ENCODE results near the gene UBR1. TPM values are rescaled to one million over a fixed set of nuclear protein-coding genes. Genes with fewer than 3 reads are reported as not detected.
"Not testable (repeated sequence)": the region's sequence is repeated elsewhere in the genome, so short reads cannot be mapped to it uniquely, and the experiment has no call there.

Gene UBR1
- total RNA-seq, 1 donor from 2014 or later = 22.3 TPM

DNA sequence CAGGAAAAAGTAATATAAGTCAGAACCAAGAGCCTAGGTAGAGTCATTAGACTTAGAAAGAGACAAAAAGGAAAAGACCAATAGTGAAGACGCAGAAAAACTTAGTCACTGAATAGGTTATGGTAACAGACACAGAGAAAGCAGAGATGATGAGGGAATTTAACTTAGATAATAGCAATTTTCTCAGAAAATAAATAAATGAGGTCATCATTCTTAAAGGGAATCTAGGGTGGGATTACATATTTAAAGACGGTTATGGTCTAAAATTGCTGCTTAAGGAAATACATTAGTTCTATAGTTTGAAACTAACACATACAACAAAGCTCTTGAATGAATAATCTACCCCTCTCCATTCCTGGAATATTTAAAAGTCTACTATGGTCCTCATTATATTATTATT, 59.4 kb downstream of the UBR1 start:
- TF ChIP-seq, protein P1, sequence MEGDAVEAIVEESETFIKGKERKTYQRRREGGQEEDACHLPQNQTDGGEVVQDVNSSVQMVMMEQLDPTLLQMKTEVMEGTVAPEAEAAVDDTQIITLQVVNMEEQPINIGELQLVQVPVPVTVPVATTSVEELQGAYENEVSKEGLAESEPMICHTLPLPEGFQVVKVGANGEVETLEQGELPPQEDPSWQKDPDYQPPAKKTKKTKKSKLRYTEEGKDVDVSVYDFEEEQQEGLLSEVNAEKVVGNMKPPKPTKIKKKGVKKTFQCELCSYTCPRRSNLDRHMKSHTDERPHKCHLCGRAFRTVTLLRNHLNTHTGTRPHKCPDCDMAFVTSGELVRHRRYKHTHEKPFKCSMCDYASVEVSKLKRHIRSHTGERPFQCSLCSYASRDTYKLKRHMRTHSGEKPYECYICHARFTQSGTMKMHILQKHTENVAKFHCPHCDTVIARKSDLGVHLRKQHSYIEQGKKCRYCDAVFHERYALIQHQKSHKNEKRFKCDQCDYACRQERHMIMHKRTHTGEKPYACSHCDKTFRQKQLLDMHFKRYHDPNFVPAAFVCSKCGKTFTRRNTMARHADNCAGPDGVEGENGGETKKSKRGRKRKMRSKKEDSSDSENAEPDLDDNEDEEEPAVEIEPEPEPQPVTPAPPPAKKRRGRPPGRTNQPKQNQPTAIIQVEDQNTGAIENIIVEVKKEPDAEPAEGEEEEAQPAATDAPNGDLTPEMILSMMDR (IDR thresholded peaks at IDR 0.05) = no peak
- Mint-ChIP-seq H3K27me3 (ENCODE audit: low read depth) (no peaks in the 10 kb centered on the region), H3K27ac (ENCODE audit: unreplicated experiment) (no peak overlapping the region)

DNA sequence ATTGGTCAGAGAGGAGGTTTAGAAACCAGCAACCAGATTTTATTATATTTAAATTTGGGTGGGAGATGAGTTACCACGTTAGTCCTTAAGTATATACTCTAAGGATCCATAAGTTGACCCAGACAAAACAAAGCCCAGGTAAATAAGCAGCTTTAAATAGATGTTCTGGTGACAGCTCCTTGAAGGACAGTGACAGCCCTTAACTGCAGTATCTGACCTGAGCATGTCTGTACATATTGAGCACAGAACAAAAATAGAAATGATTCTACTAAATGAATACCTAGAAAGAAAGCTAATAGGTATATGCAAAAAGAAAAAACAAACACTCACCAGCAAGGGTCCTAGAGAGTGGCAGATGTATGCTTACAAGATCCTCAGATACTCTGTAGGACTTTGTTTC, 63.0 kb downstream of the UBR1 start:
- no peaks in the 10 kb centered on the region for H3K27me3 Mint-ChIP-seq (ENCODE audit: low read depth)
- no peak overlapping the region for H3K4me3 Mint-ChIP-seq (ENCODE audit: unreplicated experiment)
- H3K4me1 Mint-ChIP-seq (ENCODE audit: low read depth) = no peaks in the 10 kb centered on the region

More for the DNA sequence above, 59.4 kb downstream of the UBR1 start:
- no peaks in the 10 kb centered on the region for H3K4me1 Mint-ChIP-seq (ENCODE audit: low read depth)
- no peak for DNase-seq (ENCODE audit: low spot score)
- H3K36me3 Mint-ChIP-seq (ENCODE audit: low read depth) = peaks cover 29% of the 10 kb centered on the region
- H3K4me3 Mint-ChIP-seq (ENCODE audit: unreplicated experiment) = no peak overlapping the region
- H3K9me3 Mint-ChIP-seq (ENCODE audit: low read depth) = peaks cover 4% of the 10 kb centered on the region

DNA sequence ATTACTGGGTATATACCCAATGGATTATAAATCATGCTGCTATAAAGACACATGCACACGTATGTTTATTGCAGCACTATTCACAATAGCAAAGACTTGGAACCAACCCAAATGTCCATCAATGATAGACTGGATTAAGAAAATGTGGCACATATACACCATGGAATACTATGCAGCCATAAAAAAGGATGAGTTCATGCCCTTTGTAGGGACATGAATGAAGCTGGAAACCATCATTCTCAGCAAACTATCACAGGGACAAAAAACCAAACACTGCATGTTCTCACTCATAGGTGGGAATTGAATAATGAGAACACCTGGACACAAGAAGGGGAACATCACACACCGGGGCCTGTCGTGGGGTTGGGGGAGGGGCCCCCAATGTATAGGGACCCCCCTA, 64.8 kb downstream of the UBR1 start:
- H3K4me1 Mint-ChIP-seq (ENCODE audit: low read depth); H3K27ac Mint-ChIP-seq (ENCODE audit: unreplicated experiment); H3K4me3 Mint-ChIP-seq (ENCODE audit: unreplicated experiment); DNase-seq (ENCODE audit: low spot score); H3K9me3 Mint-ChIP-seq (ENCODE audit: low read depth); H3K27me3 Mint-ChIP-seq (ENCODE audit: low read depth): not testable (repeated sequence)
- peaks cover 34% of the 10 kb centered on the region for H3K36me3 Mint-ChIP-seq (ENCODE audit: low read depth)

More for the DNA sequence above, 63.0 kb downstream of the UBR1 start:
- Mint-ChIP-seq H3K27ac (ENCODE audit: unreplicated experiment) (no peak overlapping the region), H3K9me3 (ENCODE audit: low read depth) (peaks cover 4% of the 10 kb centered on the region), H3K36me3 (ENCODE audit: low read depth) (peaks cover 30% of the 10 kb centered on the region)
- TF ChIP-seq, protein P1 (IDR thresholded peaks at IDR 0.05) = no peak
- no peak for DNase-seq (ENCODE audit: low spot score)

DNA sequence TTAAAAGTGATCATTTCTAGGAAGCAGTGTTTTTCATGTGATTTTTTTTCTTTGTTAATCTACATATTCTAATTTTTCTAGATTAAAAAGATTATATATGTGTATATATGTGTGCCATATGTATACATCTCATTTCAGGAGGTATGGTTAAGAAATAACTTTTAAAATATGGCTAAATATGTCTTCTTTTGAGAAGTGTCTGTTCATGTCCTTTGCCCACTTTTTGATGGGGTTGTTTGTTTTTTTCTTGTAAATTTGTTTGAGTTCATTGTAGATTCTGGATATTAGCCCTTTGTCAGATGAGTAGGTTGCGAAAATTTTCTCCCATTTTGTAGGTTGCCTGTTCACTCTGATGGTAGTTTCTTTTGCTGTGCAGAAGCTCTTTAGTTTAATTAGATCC, 70.6 kb downstream of the UBR1 start:
- not testable (repeated sequence) for H3K4me1 Mint-ChIP-seq (ENCODE audit: low read depth); H3K27me3 Mint-ChIP-seq (ENCODE audit: low read depth); H3K4me3 Mint-ChIP-seq (ENCODE audit: unreplicated experiment); DNase-seq (ENCODE audit: low spot score); H3K9me3 Mint-ChIP-seq (ENCODE audit: low read depth); H3K27ac Mint-ChIP-seq (ENCODE audit: unreplicated experiment)
- H3K36me3 Mint-ChIP-seq (ENCODE audit: low read depth) = peaks cover 18% of the 10 kb centered on the region

DNA sequence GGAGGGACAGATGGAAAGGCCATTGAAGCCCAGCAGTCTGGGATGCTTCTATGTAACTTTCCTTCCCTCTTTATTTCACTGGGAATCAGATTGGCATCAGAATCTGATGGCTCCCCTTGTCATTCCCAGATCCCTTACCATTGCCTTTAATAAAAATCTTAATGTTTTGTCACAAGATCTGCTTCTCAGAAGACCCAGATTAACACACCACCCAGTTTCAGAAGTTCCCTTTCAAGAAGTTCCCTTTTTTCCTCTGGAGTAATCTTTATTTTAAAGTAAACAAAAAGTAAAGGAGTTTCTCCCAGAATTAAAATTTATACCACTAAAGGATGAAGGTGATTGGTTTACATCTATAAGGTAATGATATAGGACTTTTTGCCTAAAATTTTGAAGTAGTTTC, 76.4 kb downstream of the UBR1 start:
- Mint-ChIP-seq H3K36me3 (ENCODE audit: low read depth) (peaks cover 20% of the 10 kb centered on the region), H3K27me3 (ENCODE audit: low read depth) (no peaks in the 10 kb centered on the region), H3K27ac (ENCODE audit: unreplicated experiment) (no peak overlapping the region), H3K4me3 (ENCODE audit: unreplicated experiment) (no peak overlapping the region), H3K9me3 (ENCODE audit: low read depth) (no peaks in the 10 kb centered on the region), H3K4me1 (ENCODE audit: low read depth) (no peaks in the 10 kb centered on the region)
- TF ChIP-seq, protein P1 (IDR thresholded peaks at IDR 0.05) = no peak
- DNase-seq (ENCODE audit: low spot score) = no peak

DNA sequence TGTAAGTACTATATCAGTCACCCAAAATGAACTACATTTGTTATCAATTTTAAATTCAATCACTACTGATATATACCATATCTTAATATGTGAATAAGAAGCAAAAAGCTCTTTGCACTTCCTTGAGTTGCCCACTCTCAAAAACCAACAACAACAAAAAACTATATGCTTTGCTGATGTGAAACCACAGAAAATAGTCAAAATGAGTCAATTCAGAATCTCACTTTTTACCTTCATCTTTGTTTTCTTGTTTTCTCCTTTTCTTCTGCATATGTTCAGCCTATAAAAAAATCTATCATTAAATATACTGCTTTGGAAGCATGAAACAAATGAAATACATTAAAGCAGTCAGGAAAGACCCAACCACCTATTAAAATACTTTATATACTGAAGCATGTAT, 80.7 kb downstream of the UBR1 start:
- TF ChIP-seq, protein P1 (IDR thresholded peaks at IDR 0.05) = no peak
- Mint-ChIP-seq H3K4me1 (ENCODE audit: low read depth) (no peaks in the 10 kb centered on the region), H3K4me3 (ENCODE audit: unreplicated experiment) (no peak overlapping the region), H3K9me3 (ENCODE audit: low read depth) (no peaks in the 10 kb centered on the region), H3K27me3 (ENCODE audit: low read depth) (no peaks in the 10 kb centered on the region), H3K36me3 (ENCODE audit: low read depth) (peaks cover 31% of the 10 kb centered on the region), H3K27ac (ENCODE audit: unreplicated experiment) (no peak overlapping the region)
- DNase-seq (ENCODE audit: low spot score) = no peak

DNA sequence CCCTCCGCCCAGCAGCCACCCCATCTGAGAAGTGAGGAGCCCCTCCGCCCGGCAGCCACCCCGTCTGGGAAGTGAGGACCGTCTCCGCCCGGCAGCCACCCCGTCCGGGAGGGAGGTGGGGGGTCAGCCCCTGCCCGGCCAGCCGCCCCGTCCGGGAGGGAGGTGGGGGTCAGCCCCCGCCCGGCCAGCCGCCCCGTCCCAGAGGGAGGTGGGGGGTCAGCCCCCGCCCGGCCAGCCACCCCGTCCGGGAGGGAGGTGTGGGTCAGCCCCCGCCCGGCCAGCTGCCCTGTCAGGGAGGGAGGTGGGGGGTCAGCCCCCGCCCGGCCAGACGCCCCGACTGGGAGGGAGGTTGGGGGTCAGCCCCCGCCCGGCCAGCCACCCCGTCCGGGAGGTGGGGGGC, 91.2 kb downstream of the UBR1 start:
- H3K4me3 Mint-ChIP-seq (ENCODE audit: unreplicated experiment); H3K27ac Mint-ChIP-seq (ENCODE audit: unreplicated experiment); H3K4me1 Mint-ChIP-seq (ENCODE audit: low read depth); H3K27me3 Mint-ChIP-seq (ENCODE audit: low read depth); H3K9me3 Mint-ChIP-seq (ENCODE audit: low read depth); DNase-seq (ENCODE audit: low spot score): not testable (repeated sequence)
- peaks cover 15% of the 10 kb centered on the region for H3K36me3 Mint-ChIP-seq (ENCODE audit: low read depth)
